H9 (cell line): ENCODE measurements around the gene ACACB. TPM values are rescaled to one million over a fixed set of nuclear protein-coding genes. Genes with fewer than 3 reads are reported as not detected.
A peak's percentile ranks its signal among the peaks of the same experiment; 100 is the strongest.

Source experiments
- DNase-seq: peaks from one replicate; pipeline ENCODE4 v3.0.0-alpha.2; 2017
- H2AFZ ChIP-seq: one replicate; pipeline ENCODE4 v1.6.1; 2013; ENCODE audit warnings: mild to moderate bottlenecking, low read length, control low read depth, moderate library complexity
- H2AK5ac ChIP-seq: 2 replicates; pipeline ENCODE4 v1.6.1; 2013; ENCODE audit warnings: low read length, control low read depth, mixed read lengths; ENCODE audit not compliant: insufficient read length
- H2BK120ac ChIP-seq: one replicate; pipeline ENCODE4 v1.6.1; 2013; ENCODE audit warnings: low read depth, mild to moderate bottlenecking, low read length, control low read depth, inconsistent platforms; ENCODE audit not compliant: poor library complexity, severe bottlenecking
- H2BK12ac ChIP-seq: 2 replicates; pipeline ENCODE4 v1.6.1; 2013; ENCODE audit warnings: low read length, control low read depth, mixed read lengths, low read depth; ENCODE audit not compliant: insufficient read length
- H2BK15ac ChIP-seq: 2 replicates; pipeline ENCODE4 v1.6.1; 2013; ENCODE audit warnings: low read depth, low read length, control low read depth
- H2BK20ac ChIP-seq: one replicate; pipeline ENCODE4 v1.6.1; 2013; ENCODE audit warnings: low read depth, mild to moderate bottlenecking, low read length, control low read depth, inconsistent platforms; ENCODE audit not compliant: poor library complexity, severe bottlenecking
- H2BK5ac ChIP-seq: 2 replicates; pipeline ENCODE4 v1.6.1; 2013; ENCODE audit warnings: low read length, control low read depth, mixed read lengths; ENCODE audit not compliant: insufficient read length
- H3K14ac ChIP-seq: 2 replicates; pipeline ENCODE4 v1.6.1; 2013; ENCODE audit warnings: low read length, control low read depth; ENCODE audit not compliant: insufficient read depth
- H3K18ac ChIP-seq: 2 replicates; pipeline ENCODE4 v1.6.1; 2013; ENCODE audit warnings: low read depth, mild to moderate bottlenecking, mixed read lengths, low read length, control low read depth; ENCODE audit not compliant: insufficient read length
- H3K23ac ChIP-seq: 2 replicates; pipeline ENCODE4 v1.6.1; 2013; ENCODE audit warnings: low read length, control low read depth, mixed read lengths, low read depth; ENCODE audit not compliant: insufficient read length
- H3K23me2 ChIP-seq: 2 replicates; pipeline ENCODE4 v1.6.1; 2013; ENCODE audit warnings: low read depth, mild to moderate bottlenecking, mixed read lengths, low read length, control low read depth; ENCODE audit not compliant: insufficient read length, poor library complexity, severe bottlenecking
- H3K27ac ChIP-seq: 2 replicates; pipeline ENCODE4 v1.5.1; 2013; ENCODE audit warnings: low read length, control low read depth, mixed read lengths, low read depth; ENCODE audit not compliant: insufficient read length
- H3K27me3 ChIP-seq: 2 replicates; pipeline ENCODE4 v1.6.1; 2013; ENCODE audit warnings: low read length, control low read depth, inconsistent platforms; ENCODE audit not compliant: insufficient read depth
- H3K4ac ChIP-seq: 2 replicates; pipeline ENCODE4 v1.6.1; 2013; ENCODE audit warnings: low read depth, mild to moderate bottlenecking, control low read depth, inconsistent platforms, low read length, moderate library complexity
- H3K4me1 ChIP-seq: 2 replicates; pipeline ENCODE4 v1.6.1; 2013; ENCODE audit warnings: low read length, control low read depth, inconsistent platforms; ENCODE audit not compliant: insufficient read depth
- H3K4me2 ChIP-seq: 2 replicates; pipeline ENCODE4 v1.6.1; 2013; ENCODE audit warnings: low read length, control low read depth, mixed read lengths; ENCODE audit not compliant: insufficient read length, insufficient read depth
- H3K56ac ChIP-seq: 2 replicates; pipeline ENCODE4 v1.6.1; 2013; ENCODE audit warnings: low read depth, mild to moderate bottlenecking, mixed read lengths, low read length, control low read depth; ENCODE audit not compliant: insufficient read length
- H3K79me1 ChIP-seq: 2 replicates; pipeline ENCODE4 v1.6.1; 2013; ENCODE audit warnings: low read depth, mild to moderate bottlenecking, moderate library complexity, low read length, control low read depth, inconsistent platforms; ENCODE audit not compliant: insufficient read depth, poor library complexity, severe bottlenecking
- H3K79me2 ChIP-seq: 2 replicates; pipeline ENCODE4 v1.6.1; 2013; ENCODE audit warnings: low read length, control low read depth, inconsistent platforms; ENCODE audit not compliant: insufficient read depth
- H3K9ac ChIP-seq: 2 replicates; pipeline ENCODE4 v1.6.1; 2013; ENCODE audit warnings: low read length, control low read depth, mixed read lengths; ENCODE audit not compliant: insufficient read length; ENCODE audit errors: extremely low read depth
- H3K9me3 ChIP-seq: one replicate; pipeline ENCODE4 v1.6.1; 2013; ENCODE audit warnings: low read depth, low read length, inconsistent platforms; ENCODE audit not compliant: control insufficient read depth
- H3T11ph ChIP-seq: one replicate; pipeline ENCODE4 v1.6.1; 2013; ENCODE audit warnings: mild to moderate bottlenecking, low read length, control low read depth, inconsistent platforms
- H4K20me1 ChIP-seq: one replicate; pipeline ENCODE4 v1.6.1; 2013; ENCODE audit not compliant: control insufficient read depth, insufficient read length, insufficient read depth
- H4K5ac ChIP-seq: 2 replicates; pipeline ENCODE4 v1.6.1; 2013; ENCODE audit warnings: low read depth, mild to moderate bottlenecking, mixed read lengths, low read length, control low read depth; ENCODE audit not compliant: insufficient read length
- H4K8ac ChIP-seq: replicated peaks from 2 replicates; pipeline ENCODE4 v1.6.1; 2013; ENCODE audit warnings: low read length, control low read depth, mixed read lengths, low read depth; ENCODE audit not compliant: insufficient read length
- H4K91ac ChIP-seq: 2 replicates; pipeline ENCODE4 v1.6.1; 2013; ENCODE audit warnings: low read depth, mild to moderate bottlenecking, moderate library complexity, mixed read lengths, low read length, control low read depth; ENCODE audit not compliant: insufficient read length
- H3K27ac Mint-ChIP-seq, 3 experiments: 2 replicates in 2 of 3; 3 replicates in 1 of 3; pipeline ENCODE4 v1.8.0; 2020 to 2021; ENCODE audit warnings: mixed read lengths in 3 of 3, mild to moderate bottlenecking in 1 of 3, moderate library complexity in 1 of 3
- H3K27me3 Mint-ChIP-seq: 2 replicates; pipeline ENCODE4 v1.8.0; 2021; ENCODE audit warnings: low read depth, mild to moderate bottlenecking, moderate library complexity, mixed read lengths
- H3K36me3 Mint-ChIP-seq, 3 experiments: 2 replicates in 2 of 3; 3 replicates in 1 of 3; pipeline ENCODE4 v1.8.0; 2020 to 2021; ENCODE audit warnings: low read depth in 3 of 3, mixed read lengths in 3 of 3; ENCODE audit not compliant: insufficient read depth in 1 of 3
- H3K4me1 Mint-ChIP-seq, 2 experiments: 2 replicates each; pipeline ENCODE4 v1.8.0; 2020; ENCODE audit warnings: mixed read lengths in 2 of 2
- H3K4me3 Mint-ChIP-seq, 2 experiments: 2 replicates in 1 of 2; 3 replicates in 1 of 2; pipeline ENCODE4 v1.8.0; 2020 to 2021; ENCODE audit warnings: mild to moderate bottlenecking in 2 of 2, mixed read lengths in 2 of 2, moderate library complexity in 1 of 2
- H3K9me3 Mint-ChIP-seq, 2 experiments: 2 replicates in 1 of 2; 3 replicates in 1 of 2; pipeline ENCODE4 v1.8.0; 2020; ENCODE audit warnings: mild to moderate bottlenecking in 2 of 2, mixed read lengths in 2 of 2, moderate library complexity in 1 of 2
- CTCF ChIP-seq: fragments of 200-600 bp; sonication (generic); conservative IDR thresholded peaks from 3 replicates; pipeline ENCODE4 v1.8.0; 2021; ENCODE audit warnings: antibody characterized with exemption, mild to moderate bottlenecking
- WGBS: extraction: QIAGEN DNeasy Blood & Tissue Kit; methylation state at CpG from one replicate; pipeline ENCODE4 v1.1.7; 2013; ENCODE audit warnings: missing lambda C conversion rate, low lambda C conversion rate, mixed read lengths; ENCODE audit not compliant: insufficient read length; ENCODE audit errors: extremely low coverage; 5-methylcytosine and 5-hydroxymethylcytosine counted together
- total RNA-seq: library from RNA; stranded (reverse); gene quantifications from 2 replicates; pipeline ENCODE4 v1.2.1, GENCODE V29; 2021

Gene ACACB
- total RNA-seq, 1 experiment from 2014 or later, result 14.2 TPM

GRCh38 chr12:109281452-109281851, 165.1 kb downstream of the ACACB start:
- no peaks in the 10 kb centered on the region; the same call in none of the 2 replicates for H3K27me3 Mint-ChIP-seq
- Histone ChIP-seq H3K4me2 (no peak overlapping the region), H4K5ac (no peak overlapping the region), H2BK15ac (no peak overlapping the region), H3K9me3 (no peaks in the 10 kb centered on the region), H3K27ac (no peak overlapping the region), H2BK5ac (no peak overlapping the region), H3K14ac (no peak overlapping the region), H3K56ac (no peak overlapping the region), H3K18ac (peak overlapping the region; percentile 25), H3K4ac (no peak overlapping the region), H2AFZ (no peak overlapping the region), H2BK20ac (no peak overlapping the region), H2BK120ac (no peak overlapping the region), H4K8ac (no peak overlapping the region), H3K27me3 (no peaks in the 10 kb centered on the region), H2AK5ac (no peak overlapping the region), H4K91ac (no peak overlapping the region), H3K79me1 (no peaks in the 10 kb centered on the region), H4K20me1 (no peaks in the 10 kb centered on the region), H3K23ac (no peak overlapping the region), H3K23me2 (no peaks in the 10 kb centered on the region), H3K9ac (no peak overlapping the region), H2BK12ac (no peak overlapping the region), H3T11ph (no peak overlapping the region), H3K79me2 (no peaks in the 10 kb centered on the region), H3K4me1 (no peaks in the 10 kb centered on the region; the same call in 1 of the 2 replicates)
- no peaks in the 10 kb centered on the region for H3K36me3 Mint-ChIP-seq
- no peak for TF ChIP-seq CTCF
- H3K4me1 Mint-ChIP-seq, result peaks cover 7 to 12% of the 10 kb centered on the region in 2 experiments
- DNase-seq, result no peak
- WGBS, result no CpG with 5 or more reads among the region's 17 CpGs
- H3K27ac Mint-ChIP-seq, result no peak overlapping the region
- no peaks in the 10 kb centered on the region for H3K9me3 Mint-ChIP-seq
- no peak overlapping the region for H3K4me3 Mint-ChIP-seq
